K562 treated with DMSO at 1 percent for 24 hours (cell line): ENCODE data around the gene ZNF724. TPM values are rescaled to one million over a fixed set of nuclear protein-coding genes. Genes with fewer than 3 reads are reported as not detected.

Experiments used
- total RNA-seq: library from RNA; unstranded; fragments of 300-600 nt; gene quantifications from 2 replicates; pipeline ENCODE4 v1.2.3, GENCODE V29; 2022; ENCODE audit warnings: low read depth; ENCODE audit not compliant: insufficient read depth

Gene ZNF724
- 0.15 and 0.29 TPM in 2 replicates for total RNA-seq

DNA sequence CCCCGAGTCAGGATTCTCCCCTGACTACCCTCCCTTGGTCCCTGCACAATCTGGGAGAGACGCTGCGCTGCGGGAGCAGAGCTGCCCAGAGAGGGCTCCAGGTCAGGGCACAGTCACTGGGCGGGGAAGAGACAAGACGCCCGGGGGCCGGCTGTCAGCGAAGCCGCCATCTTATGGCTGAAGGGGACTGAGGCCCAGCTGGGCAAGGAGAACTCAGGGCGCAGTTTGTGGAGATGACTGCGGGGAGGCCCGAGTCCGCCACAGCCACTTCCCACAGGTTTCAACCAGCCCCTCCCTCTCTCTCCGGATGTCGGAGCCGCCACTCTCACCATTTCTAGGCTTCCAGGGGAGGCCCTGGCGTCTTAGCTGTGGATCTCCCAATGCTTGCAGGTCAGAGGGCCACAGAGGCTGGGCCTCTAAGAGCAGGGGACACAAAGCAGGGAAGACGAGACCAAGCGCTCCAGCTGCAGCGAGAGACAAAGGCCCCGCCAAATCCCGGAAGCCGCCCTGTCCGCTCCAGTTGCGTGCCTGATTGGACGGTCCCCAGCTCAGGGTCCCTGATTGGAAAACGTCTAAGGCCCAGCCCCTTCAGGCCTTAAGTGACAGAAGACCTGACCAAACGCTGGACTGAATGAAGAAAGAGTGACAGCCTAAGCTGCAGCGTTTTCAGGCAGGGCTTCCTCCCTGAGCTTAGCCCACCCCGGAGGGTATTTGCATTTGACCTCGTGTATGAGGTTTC, at the start of gene ZNF724:
TSS of gene ZNF724 (minus strand) at position 484 of the 739 bp plus-strand sequence. CDS start at position 332, 152 bp downstream.

Other genes starting within 250 kb of the ZNF724 start
- 0.53 TPM in 1 of 2 replicates, not detected in the other for gene ZNF728, start 247.2 kb downstream of the ZNF724 start, total RNA-seq
- gene ZNF730, start 133.4 kb downstream of the ZNF724 start, total RNA-seq: 0.42 and 0.69 TPM in 2 replicates
- gene ZNF91, start 145.1 kb upstream of the ZNF724 start, total RNA-seq: 1.2 and 3.7 TPM in 2 replicates